ENCODE data around the gene KIF26B.

KIF26B gene

DNA sequence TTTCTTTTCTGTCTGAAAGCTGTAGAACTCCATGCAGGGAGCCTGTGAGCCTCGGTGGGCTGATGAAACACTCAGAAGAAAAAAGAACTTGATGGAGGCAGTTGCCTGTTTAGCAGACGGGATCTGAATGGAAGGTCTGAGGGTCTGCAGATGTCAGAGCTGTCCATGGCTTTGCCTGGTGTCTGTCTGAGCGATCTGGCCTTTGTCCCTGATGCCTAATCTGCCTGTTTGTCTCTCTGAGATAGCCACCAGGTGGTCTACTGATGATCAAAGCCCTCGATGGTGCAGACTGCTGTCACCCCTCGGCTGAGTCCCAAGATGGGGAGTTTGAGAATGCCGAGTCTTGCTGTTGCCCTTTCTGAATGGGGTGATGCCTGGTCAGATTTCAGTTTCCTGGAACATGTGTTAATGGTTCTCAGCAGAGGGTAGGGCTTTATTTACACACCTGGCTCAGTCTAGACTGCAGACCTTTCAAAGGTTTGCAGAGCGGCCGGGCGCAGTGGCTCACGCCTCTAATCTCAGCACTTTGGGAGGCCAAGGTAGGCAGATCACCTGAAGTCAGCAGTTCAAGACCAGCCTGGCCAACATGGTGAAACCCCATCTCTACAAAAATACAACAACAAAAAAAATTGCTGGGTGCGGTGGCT is 90.4 kb downstream of the KIF26B start:
- no peak for DNase-seq

DNA sequence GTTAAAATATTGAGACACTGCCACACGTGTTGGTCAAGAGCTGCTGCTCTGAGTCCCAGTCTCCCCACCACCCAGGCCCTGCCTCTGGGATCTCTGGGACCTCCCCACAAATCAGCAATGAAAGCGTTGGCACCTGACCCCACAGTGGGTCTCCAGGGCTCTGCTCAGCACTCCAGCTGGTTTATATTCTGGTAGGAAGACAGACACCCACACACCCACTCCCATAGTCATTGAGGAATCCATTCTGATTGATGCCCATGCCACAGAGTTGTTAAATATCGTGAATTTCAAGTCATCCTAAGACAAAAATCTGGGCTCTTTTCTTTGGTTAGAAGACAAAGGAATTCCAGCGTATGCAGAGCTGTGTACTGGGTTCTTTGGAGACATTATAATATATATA is 91.6 kb downstream of the KIF26B start:
- DNase-seq = no peak

DNA sequence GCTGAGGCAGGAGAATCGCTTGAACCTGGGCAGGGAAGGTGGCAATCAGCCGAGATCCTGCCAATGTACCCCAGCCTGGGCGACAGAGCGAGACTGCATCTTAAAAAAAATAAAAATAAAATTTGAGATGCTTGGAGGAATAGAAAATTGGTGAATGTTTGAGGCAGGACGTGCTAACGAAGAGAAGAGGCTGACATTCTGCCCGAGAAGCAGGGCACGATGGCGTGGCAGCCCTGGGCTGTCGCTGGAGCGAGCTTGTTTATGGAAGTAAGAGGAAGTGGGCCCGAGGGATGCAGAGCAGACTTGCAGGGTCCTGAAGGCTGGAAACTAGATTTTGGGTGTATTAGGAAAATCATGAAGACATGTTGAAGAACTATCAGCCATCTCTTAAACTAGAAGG is 92.6 kb downstream of the KIF26B start:
- no peak for DNase-seq

DNA sequence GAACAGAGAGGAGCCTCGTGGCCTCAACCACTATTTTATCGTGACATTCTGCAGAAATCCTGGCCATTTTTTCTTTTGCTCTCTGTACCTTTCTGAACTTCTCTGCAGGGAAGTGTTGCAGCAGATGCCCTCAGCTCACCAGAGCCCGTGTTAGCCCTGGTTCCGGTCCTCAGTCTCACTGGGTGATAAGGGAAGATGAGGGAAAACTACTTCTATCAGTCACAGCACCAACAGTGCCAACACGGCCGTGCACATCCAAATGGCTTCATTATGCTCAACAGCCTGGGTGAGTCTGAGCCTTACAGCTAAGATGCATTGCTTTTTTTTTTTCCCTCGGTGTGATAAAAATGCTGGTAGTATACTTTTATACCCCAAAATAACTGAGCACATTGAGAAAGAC is 93.0 kb downstream of the KIF26B start:
- DNase-seq = no peak

DNA sequence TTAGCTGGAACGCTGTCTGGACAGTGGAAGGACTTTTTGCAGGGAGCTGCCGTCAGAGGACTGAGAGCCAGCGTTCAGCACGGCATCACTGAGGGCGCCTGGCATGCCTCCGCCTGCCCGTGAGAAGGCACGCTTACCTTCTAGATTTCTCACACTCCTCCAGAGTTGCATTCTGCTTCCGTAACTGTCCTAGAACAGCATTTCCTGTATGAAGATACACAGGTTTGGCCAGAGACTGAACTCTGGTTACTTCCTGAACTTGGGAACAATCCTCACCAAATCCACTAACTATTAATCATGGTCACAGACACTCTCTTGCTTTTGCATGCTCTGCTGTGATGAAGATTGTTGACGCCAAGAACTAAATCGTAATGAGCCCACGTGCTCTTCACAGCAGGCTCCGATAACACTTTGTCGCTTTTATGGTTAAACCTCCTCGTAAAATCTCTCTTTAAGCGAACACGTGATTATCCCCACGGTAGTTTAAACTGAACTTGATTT is 93.5 kb downstream of the KIF26B start:
- DNase-seq = no peak

DNA sequence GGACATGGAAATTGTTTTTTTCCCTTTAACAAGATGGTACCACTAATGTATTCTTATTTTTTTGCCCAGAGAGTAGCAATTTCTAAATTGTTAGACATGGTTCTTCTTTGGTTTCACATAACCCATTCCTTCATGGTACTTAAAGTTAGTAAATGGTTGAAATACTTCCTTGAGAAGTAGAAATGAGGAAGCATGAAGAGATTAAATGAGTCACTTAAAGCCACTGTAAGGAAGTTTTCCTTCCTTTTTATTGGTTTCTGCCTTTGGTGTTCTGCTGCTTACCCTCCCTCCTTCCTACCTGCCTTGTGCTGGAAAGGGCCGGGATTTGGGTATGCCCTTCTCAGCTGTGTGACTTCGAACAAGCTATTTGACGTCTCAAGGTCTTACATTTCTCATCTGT is 101.0 kb downstream of the KIF26B start:
- DNase-seq = no peak

DNA sequence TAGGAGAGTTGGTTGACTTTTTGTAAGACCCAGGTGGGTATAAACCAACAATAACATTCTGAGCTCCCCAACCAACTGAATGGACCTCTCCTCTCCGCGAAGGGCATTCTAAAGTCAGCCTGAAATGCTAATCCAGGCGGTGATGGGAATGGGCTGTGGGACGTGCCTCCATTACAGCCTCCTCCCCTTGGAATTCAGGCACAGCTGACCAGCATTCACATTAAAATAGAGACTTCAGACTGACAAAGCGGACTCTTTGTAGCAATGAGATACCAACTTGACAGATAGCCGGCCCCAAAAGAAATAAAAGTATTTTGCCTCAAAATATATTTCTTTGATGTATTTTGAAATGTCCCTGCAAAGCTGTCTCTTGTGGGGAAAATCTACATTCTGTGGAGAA is 101.7 kb downstream of the KIF26B start:
- DNase-seq = no peak

DNA sequence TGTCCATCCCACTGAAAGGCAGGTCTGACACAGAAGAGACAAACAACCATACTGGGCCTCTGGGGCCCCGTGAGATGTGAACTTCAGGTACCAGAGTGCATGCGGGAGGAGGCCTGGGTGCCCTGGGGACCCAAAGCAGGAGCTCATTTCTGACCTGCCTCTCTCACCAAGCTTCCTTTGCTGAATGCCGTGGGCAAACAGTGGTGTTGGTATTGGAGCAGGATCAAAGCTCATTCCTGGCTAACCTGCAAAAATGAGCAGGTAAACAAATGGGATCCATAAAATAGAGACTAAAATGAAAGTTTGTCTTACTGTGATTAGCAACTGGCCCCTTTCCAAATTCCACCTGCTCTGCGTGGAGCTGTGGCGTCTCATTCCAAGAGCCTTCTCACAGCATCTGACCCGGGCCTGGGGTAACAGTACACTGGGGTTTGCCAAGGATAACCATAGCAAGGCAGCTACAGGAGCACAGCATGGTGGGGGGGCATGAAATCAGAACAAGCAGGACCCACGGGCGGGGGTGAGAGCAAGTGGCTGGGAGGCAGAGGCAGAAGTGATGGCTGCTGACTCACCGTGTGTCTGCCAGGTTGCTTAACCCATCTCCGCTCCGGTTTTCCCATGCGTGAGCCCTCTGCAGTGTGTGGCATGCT is 103.6 kb downstream of the KIF26B start:
- no peak for DNase-seq

DNA sequence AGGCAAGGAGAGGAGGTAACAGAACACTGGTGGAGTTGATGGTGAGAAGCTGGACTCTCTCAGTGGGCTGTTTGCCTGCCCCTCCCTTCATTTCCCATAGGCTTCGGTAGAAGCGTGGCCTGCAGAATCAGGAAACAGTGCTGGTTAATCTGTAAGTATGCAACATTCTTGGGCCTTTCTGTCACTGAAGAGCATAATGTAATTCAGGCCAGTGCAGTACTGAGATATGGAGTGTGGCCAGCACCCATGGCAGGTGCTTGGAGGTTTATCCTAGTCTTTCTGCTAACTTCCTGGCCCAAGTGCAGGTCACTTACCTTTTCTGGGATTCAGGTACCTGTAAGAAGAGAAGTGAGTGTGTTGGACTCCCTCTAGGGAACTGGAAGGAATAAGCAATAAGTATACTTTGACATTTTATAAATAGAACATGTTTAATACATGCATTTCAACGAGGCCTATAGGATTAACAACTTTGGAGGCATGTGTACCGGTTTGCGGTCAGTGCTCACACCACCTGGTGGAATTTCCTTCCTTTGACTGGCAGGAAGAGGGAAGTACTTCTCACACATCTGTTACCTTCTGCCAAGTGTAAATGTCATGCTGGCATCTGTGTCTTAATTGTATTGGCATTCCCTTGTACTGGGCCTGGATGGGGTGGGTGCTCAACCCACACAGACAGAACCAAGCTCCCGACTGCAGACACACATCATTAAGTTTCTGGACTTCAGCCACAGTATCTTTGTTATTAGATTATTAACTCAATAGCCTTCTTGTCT is 105.5 kb downstream of the KIF26B start:
- DNase-seq = no peak

DNA sequence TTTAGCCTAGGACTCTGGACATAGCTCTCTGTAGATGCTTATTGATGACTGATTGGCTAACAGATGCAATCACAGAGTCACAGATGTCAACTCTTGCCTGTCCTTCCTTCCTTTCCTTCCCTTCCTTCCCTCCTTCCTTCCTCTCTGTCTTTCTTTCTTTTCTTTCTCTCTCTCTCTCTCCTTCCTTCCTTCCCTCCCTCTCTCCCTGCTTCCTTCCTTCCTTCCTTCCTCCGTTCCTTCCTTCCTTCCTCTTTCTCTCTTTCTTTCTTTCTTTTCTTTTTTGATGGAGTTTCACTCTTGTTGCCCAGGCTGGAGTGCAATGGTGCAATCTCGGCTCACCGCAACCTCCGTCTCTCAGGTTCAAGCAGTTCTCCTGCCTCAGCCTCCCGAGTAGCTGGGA is 106.1 kb downstream of the KIF26B start:
- DNase-seq = no peak

DNA sequence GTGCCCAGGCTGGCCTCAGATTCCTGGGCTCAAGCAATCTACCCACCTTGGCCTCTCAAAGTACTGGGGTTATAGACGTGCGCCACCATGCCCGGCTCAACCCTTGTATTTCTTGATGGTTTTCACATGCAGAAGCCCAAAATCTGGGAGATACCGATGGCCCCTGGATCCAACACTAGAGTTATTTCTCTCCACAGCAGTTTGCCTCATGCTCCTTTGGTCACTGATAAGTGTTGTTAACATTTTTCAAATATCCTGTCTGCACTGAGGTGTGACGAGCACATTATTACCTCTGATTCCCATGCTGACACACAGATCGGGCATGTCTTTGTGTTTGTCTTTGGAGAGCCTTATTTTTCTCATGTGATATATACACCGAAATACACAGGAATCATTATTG is 107.0 kb downstream of the KIF26B start:
- DNase-seq = no peak

DNA sequence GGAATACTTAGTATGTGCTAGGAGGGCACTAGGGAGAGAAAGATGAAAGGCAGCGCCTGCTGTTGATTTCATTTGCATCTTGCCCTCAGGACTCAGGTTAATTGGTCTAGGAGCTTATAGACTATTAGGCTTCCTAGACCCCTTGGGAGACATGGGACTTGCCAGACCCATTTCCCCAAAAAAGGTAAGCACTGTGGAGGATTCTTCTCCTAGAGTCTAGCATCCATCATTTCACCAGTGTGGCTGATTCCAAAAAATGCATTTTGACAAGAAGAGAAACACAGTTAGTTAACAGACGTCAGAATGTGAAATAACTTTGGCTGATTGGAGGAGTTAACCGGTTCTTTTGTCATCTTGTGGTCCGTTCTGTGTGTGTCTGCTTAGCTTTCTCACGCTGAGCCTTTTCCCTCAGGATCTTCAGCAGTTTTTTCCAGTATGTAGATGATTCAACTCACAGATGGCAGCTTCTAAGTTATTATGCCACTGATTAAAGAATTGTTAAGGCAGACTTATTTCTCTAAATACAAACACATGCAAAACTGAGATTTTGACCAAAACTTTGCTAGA is 108.8 kb downstream of the KIF26B start:
- DNase-seq = no peak

DNA sequence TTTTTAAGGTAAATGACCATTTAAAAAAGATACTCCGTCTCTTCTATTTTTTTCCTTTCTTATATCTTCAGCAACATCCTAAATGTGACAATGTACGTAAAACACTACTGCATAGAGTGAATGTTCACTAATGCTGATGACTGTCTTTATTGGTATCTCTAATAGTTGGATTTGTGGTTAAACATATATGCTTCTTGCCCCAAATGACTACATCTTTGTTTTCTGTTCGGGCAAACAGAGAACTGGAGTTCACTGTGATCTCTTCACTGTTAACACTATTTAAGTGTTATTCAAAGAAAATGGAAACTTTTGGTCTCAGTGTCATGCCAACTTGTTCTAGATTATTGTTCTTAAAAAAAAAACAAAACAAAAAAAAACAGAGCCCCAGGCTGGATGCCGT is 109.4 kb downstream of the KIF26B start:
- DNase-seq = no peak

DNA sequence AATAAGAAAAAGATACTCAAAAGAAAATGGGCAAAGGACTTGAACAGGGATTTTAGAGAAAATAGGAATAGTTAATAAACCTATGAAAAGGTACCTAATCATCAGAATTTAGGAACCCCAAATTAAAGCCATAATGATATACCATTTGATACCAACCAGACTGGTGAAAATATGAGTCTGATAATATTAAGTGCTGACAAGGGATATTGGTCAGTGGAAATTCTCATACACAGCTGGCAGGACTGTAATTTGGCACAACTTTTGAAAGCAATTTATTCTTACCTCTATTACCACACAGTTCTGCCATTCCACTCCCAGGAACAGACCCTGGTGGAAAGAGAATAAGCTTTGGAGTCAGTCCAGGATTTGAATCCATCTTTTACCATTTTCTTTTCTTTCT is 111.3 kb downstream of the KIF26B start:
- DNase-seq = no peak

DNA sequence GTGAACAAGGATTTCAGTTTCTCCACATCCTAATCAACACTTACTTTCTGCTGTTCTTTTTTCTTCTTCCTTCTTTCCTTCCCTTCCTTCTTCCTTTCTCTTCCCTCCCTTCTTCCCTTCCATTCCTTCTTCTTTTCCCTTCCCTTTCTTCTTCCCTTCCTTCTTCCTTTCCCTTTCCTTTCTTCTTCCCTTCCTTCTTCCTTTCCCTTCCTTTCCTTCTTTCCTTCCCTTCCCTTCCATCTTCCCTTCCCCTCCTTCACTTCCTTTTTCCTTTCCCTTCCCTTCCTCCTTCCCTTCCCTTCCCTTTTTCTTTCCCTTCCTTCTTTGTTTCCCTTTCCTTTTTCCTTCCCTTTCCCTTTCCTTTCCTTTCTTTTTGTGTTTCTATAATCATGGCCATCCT is 115.3 kb downstream of the KIF26B start:
- DNase-seq = no peak

DNA sequence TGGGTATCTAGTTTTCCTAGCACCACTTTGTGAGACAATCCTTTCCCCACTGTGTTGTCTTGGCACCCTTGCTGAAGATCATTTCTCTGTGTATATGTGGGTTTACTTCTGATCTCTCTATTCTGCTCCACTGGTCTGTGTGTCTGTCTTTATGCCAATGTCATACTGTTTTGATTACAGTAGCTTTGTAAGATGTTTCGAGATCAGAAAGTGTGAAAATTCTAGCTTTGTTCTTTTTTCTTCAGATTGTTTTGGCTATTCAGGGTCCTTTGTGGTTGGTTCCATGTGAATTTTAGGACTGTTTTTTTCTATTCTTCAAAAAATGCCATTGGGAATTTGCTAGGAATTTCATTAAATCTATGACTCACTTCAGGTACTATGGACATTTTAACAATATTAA is 116.2 kb downstream of the KIF26B start:
- DNase-seq = no peak

DNA sequence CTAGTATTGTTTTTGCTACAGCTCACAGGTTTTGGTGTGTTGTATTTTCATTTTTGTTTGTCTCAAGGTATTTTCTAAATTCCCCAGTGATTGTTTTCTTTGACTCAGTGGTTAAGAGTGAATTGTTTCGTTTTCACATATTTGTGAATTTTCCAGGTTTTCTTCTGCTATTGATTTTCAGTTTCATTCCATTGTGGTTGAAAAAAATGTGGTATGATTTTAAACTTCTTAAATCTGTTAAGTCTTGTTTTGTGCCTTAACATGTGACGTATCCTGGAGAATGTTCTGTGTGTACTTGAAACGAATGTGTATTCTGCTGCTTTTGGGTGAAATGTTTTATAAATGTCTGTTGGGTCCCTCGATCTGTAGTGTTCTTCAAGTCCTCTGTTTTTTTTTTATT is 117.9 kb downstream of the KIF26B start:
- DNase-seq = no peak

DNA sequence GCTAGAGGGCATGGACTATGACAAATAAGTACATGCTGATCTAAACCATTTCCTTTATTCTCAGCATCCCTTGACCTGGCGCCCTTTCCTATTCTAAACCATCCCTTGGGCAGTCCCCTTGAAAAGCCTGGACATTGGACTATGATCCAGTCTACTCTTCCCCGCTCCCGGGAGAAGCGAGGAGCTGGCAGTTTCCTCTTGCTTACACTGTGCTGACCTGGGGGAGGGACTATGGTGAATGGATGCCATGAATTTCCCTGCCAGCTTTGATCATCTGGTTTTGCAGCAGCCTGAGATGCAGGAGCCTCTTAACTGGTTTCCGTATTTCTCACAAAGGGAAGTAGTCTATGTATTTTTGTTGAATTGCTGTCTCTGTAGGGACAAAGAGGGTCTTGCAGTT is 121.7 kb downstream of the KIF26B start:
- DNase-seq = no peak

DNA sequence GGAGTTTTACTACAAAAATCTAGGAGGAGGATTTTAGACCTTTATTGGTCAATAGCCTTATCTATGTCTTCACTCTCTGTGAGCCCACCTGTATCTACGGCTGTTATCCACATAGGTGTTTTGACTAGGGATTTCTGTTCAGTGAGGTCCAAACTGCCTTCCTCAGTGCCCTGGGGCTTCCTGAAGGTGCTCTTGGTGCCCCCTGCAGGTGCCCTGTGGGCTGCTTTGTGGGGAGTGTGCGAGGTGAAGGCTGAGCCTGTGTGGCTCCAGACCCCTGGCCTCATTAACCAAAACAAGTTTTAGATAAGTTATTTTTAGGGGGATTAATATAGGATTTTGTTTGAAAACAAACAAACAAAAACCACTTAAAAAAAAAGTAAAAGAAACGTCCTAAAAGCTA is 122.5 kb downstream of the KIF26B start:
- no peak for DNase-seq

DNA sequence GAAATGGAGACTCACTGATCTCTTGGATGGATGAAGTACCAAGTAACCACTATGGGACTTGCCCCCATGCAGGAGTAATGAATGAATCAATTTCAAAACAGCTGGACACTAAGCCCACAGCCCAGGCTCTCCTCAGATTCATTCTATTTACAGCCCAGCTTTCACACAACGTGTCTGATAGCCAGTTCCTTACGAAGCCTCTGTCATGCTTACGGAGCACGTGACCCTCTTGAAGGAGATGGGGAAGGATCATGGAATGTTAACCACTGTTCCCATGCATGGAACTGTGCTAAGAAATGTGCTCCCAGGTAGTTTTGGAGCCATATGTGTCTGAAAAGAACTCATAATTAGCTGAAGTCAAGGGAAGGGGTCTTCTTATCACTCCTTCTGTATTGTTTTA is 124.1 kb downstream of the KIF26B start:
- no peak for DNase-seq

DNA sequence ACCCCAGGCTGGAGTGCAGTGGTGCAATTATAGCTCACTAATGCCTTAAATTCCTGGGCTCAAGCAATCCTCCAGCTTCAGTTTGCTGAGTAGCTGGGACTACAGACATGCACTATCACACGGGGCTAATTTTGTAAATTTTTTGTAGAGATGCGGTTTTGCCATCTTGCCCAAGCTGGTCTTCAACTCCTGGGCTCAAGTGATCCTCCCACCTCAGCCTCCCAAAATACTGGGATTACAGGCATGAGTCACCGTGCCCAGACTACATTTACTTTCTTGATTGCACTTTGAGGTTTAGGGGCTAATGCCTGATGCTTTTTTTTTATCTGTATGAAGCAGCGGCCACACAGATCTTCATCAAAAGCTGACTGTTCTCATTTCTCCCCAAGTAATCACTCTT is 124.6 kb downstream of the KIF26B start:
- no peak for DNase-seq

DNA sequence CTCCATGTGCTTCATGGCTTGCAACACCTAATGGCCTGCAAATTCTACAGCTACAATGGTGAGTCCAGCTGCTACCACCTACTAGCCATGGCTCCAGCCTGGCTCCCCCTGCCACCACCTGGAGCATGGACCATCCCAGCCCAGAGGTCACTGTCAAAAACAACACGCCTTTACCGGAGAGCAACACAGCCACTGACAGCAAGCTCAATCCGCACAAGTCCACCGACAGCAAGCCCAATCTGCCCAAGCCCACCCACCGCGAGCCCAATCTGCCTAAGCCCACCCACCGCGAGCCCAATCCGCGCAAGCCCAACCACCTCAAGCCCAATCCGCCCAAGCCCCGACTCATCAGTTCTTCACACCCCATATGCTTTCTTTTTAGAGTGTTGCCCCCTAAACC is 128.2 kb downstream of the KIF26B start:
- no peak for DNase-seq

DNA sequence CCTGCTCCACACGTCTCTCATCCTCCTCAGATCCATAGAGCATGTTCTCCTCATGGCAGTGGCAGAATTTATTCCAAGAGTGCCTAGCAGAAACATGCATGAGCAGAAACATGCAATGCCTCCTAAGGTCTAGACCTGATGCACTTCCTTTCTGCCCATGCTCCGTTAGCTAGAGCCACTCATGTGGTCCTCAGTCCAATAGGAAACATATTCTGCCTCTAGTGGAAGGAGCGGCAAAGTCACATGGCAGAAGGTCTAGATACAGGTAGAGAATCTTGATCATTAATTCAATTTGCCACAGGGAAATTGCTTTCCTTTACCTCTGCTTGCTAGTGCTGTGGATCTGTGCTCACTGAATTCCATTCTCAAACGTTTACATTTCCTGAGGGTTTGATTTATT is 130.4 kb downstream of the KIF26B start:
- DNase-seq = no peak

DNA sequence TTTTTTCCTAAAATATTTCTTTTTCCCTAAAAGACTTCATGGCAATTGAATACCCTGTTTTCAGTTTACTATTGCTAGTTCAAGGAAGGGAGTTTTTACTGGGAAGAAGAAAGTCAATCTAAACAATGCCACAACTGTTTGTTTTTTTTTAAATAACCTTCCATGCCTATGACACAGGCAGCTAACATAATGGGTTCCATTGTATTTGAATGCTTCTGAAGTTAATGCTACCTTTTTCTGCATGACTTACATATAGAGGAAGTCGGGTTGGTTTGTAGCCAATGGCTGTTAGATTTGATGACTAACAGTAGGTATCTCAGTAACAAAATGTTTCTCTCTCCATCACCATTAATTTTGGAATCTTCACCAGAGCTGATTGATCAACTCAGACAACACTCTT is 134.0 kb downstream of the KIF26B start:
- no peak for DNase-seq
